ENCODE data around the gene HHIPL2.

Gene HHIPL2

GRCh38 chr1:222547944-222548671 is at the start of gene HHIPL2:
TSS of gene HHIPL2 (minus strand) at chr1:222548104. CDS start at chr1:222548044, 60 bp downstream.
- TF ChIP-seq CTCF (conservative IDR thresholded peaks at IDR 0.05) (no peak), ZFX (IDR thresholded peaks at IDR 0.05) (no peak)

GRCh38 chr1:222596696-222597095 is 48.8 kb upstream of the HHIPL2 start:
- TF ChIP-seq CTCF (conservative IDR thresholded peaks at IDR 0.05): no peak
- TF ChIP-seq ZFX (IDR thresholded peaks at IDR 0.05): no peak
- no peak overlapping the region for H3K27ac ChIP-seq

More at GRCh38 chr1:222547944-222548671, at the start of gene HHIPL2:
- H3K27ac ChIP-seq: no peak within 1 kb of the TSS

- TF ChIP-seq CTCF (conservative IDR thresholded peaks at IDR 0.05): no peak
- no peak for TF ChIP-seq ZFX (IDR thresholded peaks at IDR 0.05)
- H3K27ac ChIP-seq: no peak overlapping the region
Measured at GRCh38 chr1:222594789-222595188, 46.9 kb upstream of the HHIPL2 start.

- TF ChIP-seq CTCF (conservative IDR thresholded peaks at IDR 0.05) (no peak), ZFX (IDR thresholded peaks at IDR 0.05) (no peak)
- no peak overlapping the region for H3K27ac ChIP-seq
Measured at GRCh38 chr1:222592171-222592570, 44.3 kb upstream of the HHIPL2 start.

GRCh38 chr1:222589462-222590302 is 41.8 kb upstream of the HHIPL2 start, which contains the start of gene TAF1A:
TSS of gene TAF1A (minus strand) at chr1:222589933.
- TF ChIP-seq CTCF (conservative IDR thresholded peaks at IDR 0.05) (no peak), ZFX (IDR thresholded peaks at IDR 0.05) (no peak)
- H3K27ac ChIP-seq: peak within 1 kb of the TSS; percentile 85

- H3K27ac ChIP-seq: no peak overlapping the region
- no peak for TF ChIP-seq ZFX (IDR thresholded peaks at IDR 0.05)
Measured at GRCh38 chr1:222588135-222588534, 40.2 kb upstream of the HHIPL2 start.

GRCh38 chr1:222586842-222587241 is 38.9 kb upstream of the HHIPL2 start:
- H3K27ac ChIP-seq: no peak overlapping the region
- TF ChIP-seq CTCF (conservative IDR thresholded peaks at IDR 0.05): no peak
- no peak for TF ChIP-seq ZFX (IDR thresholded peaks at IDR 0.05)

Measured in C4-2B (cell line).